ENCODE measurements around the gene SLK. TPM values are rescaled to one million over a fixed set of nuclear protein-coding genes. Genes with fewer than 3 reads are reported as not detected.
A peak's percentile ranks its signal among the peaks of the same experiment; 100 is the strongest.

SLK gene
- total RNA-seq, 1 donor from 2014 or later = 27.5 TPM

- H3K27ac Mint-ChIP-seq (ENCODE audit: unreplicated experiment) = no peak overlapping the region
- H3K36me3 Mint-ChIP-seq (ENCODE audit: low read depth, unreplicated experiment) = no peaks in the 10 kb centered on the region
- no peak for TF ChIP-seq EZH2 (IDR thresholded peaks at IDR 0.05; ENCODE audit: insufficient read depth, low read length)
- Histone ChIP-seq H3K27me3 (ENCODE audit: insufficient read depth, low read length) (peaks cover 5% of the 10 kb centered on the region), H3K4me2 (ENCODE audit: low read length) (no peak overlapping the region), H3K36me3 (ENCODE audit: insufficient read depth, low read length) (no peaks in the 10 kb centered on the region), H3K9ac (ENCODE audit: low read length) (no peak overlapping the region), H3K27ac (ENCODE audit: low read depth, low read length) (no peak overlapping the region), H4K20me1 (ENCODE audit: insufficient read depth, low read length) (no peaks in the 10 kb centered on the region), H3K4me3 (ENCODE audit: insufficient read depth, low read depth, low read length) (no peak overlapping the region), H3K9me3 (ENCODE audit: insufficient read depth, low read depth, low read length) (no peaks in the 10 kb centered on the region), H3K79me2 (ENCODE audit: insufficient read depth, low read length) (no peaks in the 10 kb centered on the region), H3K4me1 (ENCODE audit: insufficient read depth, low read length) (no peaks in the 10 kb centered on the region), H2AFZ (ENCODE audit: low read depth, low read length) (no peak overlapping the region)
- H3K27me3 Mint-ChIP-seq (ENCODE audit: low read depth, unreplicated experiment) = peaks cover 13% of the 10 kb centered on the region
- no peak overlapping the region for H3K4me3 Mint-ChIP-seq (ENCODE audit: unreplicated experiment)
- FAIRE-seq = no peak
- H3K9me3 Mint-ChIP-seq (ENCODE audit: unreplicated experiment) = peaks cover 3% of the 10 kb centered on the region
- DNase-seq (ENCODE audit: low read depth) = no peak
- H3K4me1 Mint-ChIP-seq (ENCODE audit: low read depth, unreplicated experiment) = peaks cover under 1% of the 10 kb centered on the region
Measured at GRCh38 chr10:104072786-104073185, 105.8 kb downstream of the SLK start.

- no peaks in the 10 kb centered on the region for H3K4me1 Mint-ChIP-seq (ENCODE audit: low read depth, unreplicated experiment)
- H2AFZ ChIP-seq (ENCODE audit: low read depth, low read length) = no peak overlapping the region
- H3K4me2 ChIP-seq (ENCODE audit: low read length) = no peak overlapping the region
- H3K4me1 ChIP-seq (ENCODE audit: insufficient read depth, low read length) = no peaks in the 10 kb centered on the region
- peaks cover 3% of the 10 kb centered on the region for H3K9me3 Mint-ChIP-seq (ENCODE audit: unreplicated experiment)
- H3K36me3 Mint-ChIP-seq (ENCODE audit: low read depth, unreplicated experiment) = no peaks in the 10 kb centered on the region
- no peak overlapping the region for H3K4me3 ChIP-seq (ENCODE audit: insufficient read depth, low read depth, low read length)
- no peaks in the 10 kb centered on the region for H4K20me1 ChIP-seq (ENCODE audit: insufficient read depth, low read length)
- H3K79me2 ChIP-seq (ENCODE audit: insufficient read depth, low read length) = no peaks in the 10 kb centered on the region
- peaks cover 5% of the 10 kb centered on the region for H3K27me3 ChIP-seq (ENCODE audit: insufficient read depth, low read length)
- no peaks in the 10 kb centered on the region for H3K36me3 ChIP-seq (ENCODE audit: insufficient read depth, low read length)
- no peak overlapping the region for H3K4me3 Mint-ChIP-seq (ENCODE audit: unreplicated experiment)
- DNase-seq (ENCODE audit: low read depth) = no peak
- no peak overlapping the region for H3K27ac Mint-ChIP-seq (ENCODE audit: unreplicated experiment)
- no peak overlapping the region for H3K9ac ChIP-seq (ENCODE audit: low read length)
- H3K27me3 Mint-ChIP-seq (ENCODE audit: low read depth, unreplicated experiment) = peaks cover 12% of the 10 kb centered on the region
- TF ChIP-seq CTCF (IDR thresholded peaks at IDR 0.05; ENCODE audit: insufficient read depth, low read depth, low read length) (no peak), EZH2 (IDR thresholded peaks at IDR 0.05; ENCODE audit: insufficient read depth, low read length) (no peak)
- H3K9me3 ChIP-seq (ENCODE audit: insufficient read depth, low read depth, low read length) = no peaks in the 10 kb centered on the region
- no peak overlapping the region for H3K27ac ChIP-seq (ENCODE audit: low read depth, low read length)
- no peak for FAIRE-seq
Measured at GRCh38 chr10:104074505-104074904, 107.6 kb downstream of the SLK start.

- H3K4me3 ChIP-seq (ENCODE audit: insufficient read depth, low read depth, low read length) = no peak overlapping the region
- H3K9me3 Mint-ChIP-seq (ENCODE audit: unreplicated experiment) = no peaks in the 10 kb centered on the region
- DNase-seq (ENCODE audit: low read depth) = no peak
- TF ChIP-seq CTCF (IDR thresholded peaks at IDR 0.05; ENCODE audit: insufficient read depth, low read depth, low read length) (no peak), EZH2 (IDR thresholded peaks at IDR 0.05; ENCODE audit: insufficient read depth, low read length) (no peak)
- no peak overlapping the region for H2AFZ ChIP-seq (ENCODE audit: low read depth, low read length)
- no peaks in the 10 kb centered on the region for H3K36me3 Mint-ChIP-seq (ENCODE audit: low read depth, unreplicated experiment)
- FAIRE-seq = no peak
- H3K4me1 ChIP-seq (ENCODE audit: insufficient read depth, low read length) = no peaks in the 10 kb centered on the region
- H3K36me3 ChIP-seq (ENCODE audit: insufficient read depth, low read length) = no peaks in the 10 kb centered on the region
- H3K9me3 ChIP-seq (ENCODE audit: insufficient read depth, low read depth, low read length) = no peaks in the 10 kb centered on the region
- no peak overlapping the region for H3K9ac ChIP-seq (ENCODE audit: low read length)
- H3K27ac Mint-ChIP-seq (ENCODE audit: unreplicated experiment) = no peak overlapping the region
- peak overlapping the region; percentile 11 for H3K4me2 ChIP-seq (ENCODE audit: low read length)
- no peaks in the 10 kb centered on the region for H3K79me2 ChIP-seq (ENCODE audit: insufficient read depth, low read length)
- no peak overlapping the region for H3K4me3 Mint-ChIP-seq (ENCODE audit: unreplicated experiment)
- H3K27me3 ChIP-seq (ENCODE audit: insufficient read depth, low read length) = peaks cover 2% of the 10 kb centered on the region
- no peaks in the 10 kb centered on the region for H3K4me1 Mint-ChIP-seq (ENCODE audit: low read depth, unreplicated experiment)
- H4K20me1 ChIP-seq (ENCODE audit: insufficient read depth, low read length) = no peaks in the 10 kb centered on the region
- H3K27me3 Mint-ChIP-seq (ENCODE audit: low read depth, unreplicated experiment) = peaks cover 1% of the 10 kb centered on the region
- H3K27ac ChIP-seq (ENCODE audit: low read depth, low read length) = no peak overlapping the region
Measured at GRCh38 chr10:104076743-104077160, 109.8 kb downstream of the SLK start.
